Fibroblast of lung (primary cell): ENCODE results near the gene ABCA7. TPM values are rescaled to one million over a fixed set of nuclear protein-coding genes. Genes with fewer than 3 reads are reported as not detected.

Experiments
- DNase-seq, 2 donors: peaks; one replicate each; pipeline versions ENCODE4 v3.0.0 to v3.0.0-alpha.2; 2010; ENCODE audit warnings: low read depth in 2 of 2
- H2AFZ ChIP-seq: 2 replicates; pipeline ENCODE4 v1.5.1; 2012; ENCODE audit warnings: low read length, control low read depth, inconsistent platforms
- H3K27ac ChIP-seq: 2 replicates; pipeline ENCODE4 v1.5.1; 2011; ENCODE audit warnings: low read length, control low read depth; ENCODE audit not compliant: insufficient read depth
- H3K27me3 ChIP-seq: 2 replicates; pipeline ENCODE4 v1.5.1; 2011; ENCODE audit warnings: mild to moderate bottlenecking, low read length; ENCODE audit not compliant: control insufficient read depth, insufficient read depth
- H3K36me3 ChIP-seq: 2 replicates; pipeline ENCODE4 v1.5.1; 2011; ENCODE audit warnings: low read length; ENCODE audit not compliant: control insufficient read depth, insufficient read depth
- H3K4me1 ChIP-seq: 2 replicates; pipeline ENCODE4 v1.5.1; 2011; ENCODE audit warnings: low read length; ENCODE audit not compliant: control insufficient read depth, insufficient read depth; ENCODE audit errors: extremely low read depth
- H3K4me2 ChIP-seq: 2 replicates; pipeline ENCODE4 v1.5.1; 2011; ENCODE audit warnings: low read length, control low read depth; ENCODE audit not compliant: insufficient read depth; ENCODE audit errors: extremely low read depth
- H3K4me3 ChIP-seq, 4 experiments: fragments of 200-600 bp in 1 of 4; sonication (generic) in 1 of 4; replicated peaks in 1 of 4; 2 replicates each; pipeline ENCODE4 v1.5.1; 2011 to 2016; ENCODE audit warnings: low read length in 4 of 4, low read depth in 3 of 4, mild to moderate bottlenecking in 3 of 4, control low read depth in 2 of 4, inconsistent platforms in 1 of 4, mixed read lengths in 1 of 4; ENCODE audit not compliant: insufficient read depth in 1 of 4; ENCODE audit errors: control extremely low read depth in 1 of 4
- H3K79me2 ChIP-seq: 2 replicates; pipeline ENCODE4 v1.5.1; 2012; ENCODE audit warnings: mild to moderate bottlenecking, low read length, inconsistent platforms; ENCODE audit not compliant: control insufficient read depth, insufficient read depth
- H3K9ac ChIP-seq: 2 replicates; pipeline ENCODE4 v1.5.1; 2011; ENCODE audit warnings: mild to moderate bottlenecking, low read length, control low read depth; ENCODE audit not compliant: insufficient read depth
- H3K9me3 ChIP-seq: 2 replicates; pipeline ENCODE4 v1.5.1; 2012; ENCODE audit warnings: low read depth, low read length; ENCODE audit not compliant: control insufficient read depth, insufficient read depth
- H4K20me1 ChIP-seq: 2 replicates; pipeline ENCODE4 v1.5.1; 2011; ENCODE audit warnings: low read length; ENCODE audit not compliant: control insufficient read depth, insufficient read depth; ENCODE audit errors: extremely low read depth
- EZH2 ChIP-seq: IDR thresholded peaks from 2 replicates; pipeline ENCODE4 v1.5.1; 2012; ENCODE audit warnings: low read length, control low read depth, mild to moderate bottlenecking; ENCODE audit errors: missing control alignments
- polyA plus RNA-seq, 2 donors: library from polyadenylated mRNA; depleted of rRNA in 1 of 2; stranded (reverse) in 1 of 2; unstranded in 1 of 2; fragments of >200 nt; gene quantifications; 2 replicates each; pipeline ENCODE4 v1.2.1, GENCODE V29; 2011 to 2012; ENCODE audit warnings: missing spikeins in 1 of 2
- total RNA-seq: library from RNA; depleted of rRNA; stranded (reverse); fragments of >200 nt; gene quantifications from 2 replicates; pipeline ENCODE4 v1.2.1, GENCODE V29; 2014
- TF ChIP-seq, protein P1 (sequence below), 2 donors: IDR thresholded peaks in 1 of 2; conservative IDR thresholded peaks in 1 of 2; 1 replicate in 1 of 2; 2 replicates in 1 of 2; pipeline ENCODE4 v1.5.1; 2011 to 2012; ENCODE audit warnings: low read length in 2 of 2, control low read depth in 1 of 2, inconsistent platforms in 1 of 2, low read depth in 1 of 2, mild to moderate bottlenecking in 1 of 2

The ABCA7 gene
- total and polyA plus RNA-seq, 2 donors (not counting 1 experiment from before 2014, with no cell fraction given) = 2.2 to 9.7 TPM

DNA sequence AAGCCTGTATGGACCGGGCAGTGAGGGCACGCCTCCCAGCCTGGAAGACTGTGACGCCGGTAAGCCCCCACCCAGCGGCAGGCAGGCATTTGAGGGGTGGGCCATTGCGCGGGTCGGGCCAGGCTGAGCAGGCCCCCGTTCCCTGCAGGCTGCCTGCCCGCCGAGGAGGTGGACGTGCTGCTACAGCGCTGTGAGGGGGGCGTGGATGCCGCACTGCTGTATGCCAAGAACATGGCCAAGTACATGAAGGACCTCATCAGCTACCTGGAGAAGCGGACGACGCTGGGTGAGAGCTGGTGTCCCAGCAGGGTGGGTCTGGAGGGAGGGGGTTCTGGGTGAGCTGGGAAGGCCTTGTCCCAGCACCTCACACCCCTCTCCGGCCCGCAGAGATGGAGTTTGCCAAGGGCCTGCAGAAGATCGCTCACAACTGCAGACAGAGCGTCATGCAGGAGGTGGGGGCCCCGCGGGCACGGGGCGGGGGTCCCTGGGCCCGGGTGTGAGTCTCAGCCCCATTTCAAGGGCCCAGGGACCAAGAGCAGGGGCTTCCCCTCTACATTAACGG, 34.1 kb downstream of the ABCA7 start:
- no peak for DNase-seq
- Histone ChIP-seq H3K27me3 (peaks cover 8% of the 10 kb centered on the region), H2AFZ (no peak overlapping the region), H3K4me2 (no peak overlapping the region), H4K20me1 (no peaks in the 10 kb centered on the region), H3K4me1 (peaks cover 2% of the 10 kb centered on the region), H3K9me3 (no peaks in the 10 kb centered on the region), H3K27ac (no peak overlapping the region), H3K9ac (no peak overlapping the region), H3K79me2 (no peaks in the 10 kb centered on the region), H3K36me3 (no peaks in the 10 kb centered on the region), H3K4me3 (no peak overlapping the region)
- TF ChIP-seq EZH2 = no peak
- TF ChIP-seq, protein P1, sequence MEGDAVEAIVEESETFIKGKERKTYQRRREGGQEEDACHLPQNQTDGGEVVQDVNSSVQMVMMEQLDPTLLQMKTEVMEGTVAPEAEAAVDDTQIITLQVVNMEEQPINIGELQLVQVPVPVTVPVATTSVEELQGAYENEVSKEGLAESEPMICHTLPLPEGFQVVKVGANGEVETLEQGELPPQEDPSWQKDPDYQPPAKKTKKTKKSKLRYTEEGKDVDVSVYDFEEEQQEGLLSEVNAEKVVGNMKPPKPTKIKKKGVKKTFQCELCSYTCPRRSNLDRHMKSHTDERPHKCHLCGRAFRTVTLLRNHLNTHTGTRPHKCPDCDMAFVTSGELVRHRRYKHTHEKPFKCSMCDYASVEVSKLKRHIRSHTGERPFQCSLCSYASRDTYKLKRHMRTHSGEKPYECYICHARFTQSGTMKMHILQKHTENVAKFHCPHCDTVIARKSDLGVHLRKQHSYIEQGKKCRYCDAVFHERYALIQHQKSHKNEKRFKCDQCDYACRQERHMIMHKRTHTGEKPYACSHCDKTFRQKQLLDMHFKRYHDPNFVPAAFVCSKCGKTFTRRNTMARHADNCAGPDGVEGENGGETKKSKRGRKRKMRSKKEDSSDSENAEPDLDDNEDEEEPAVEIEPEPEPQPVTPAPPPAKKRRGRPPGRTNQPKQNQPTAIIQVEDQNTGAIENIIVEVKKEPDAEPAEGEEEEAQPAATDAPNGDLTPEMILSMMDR (conservative IDR thresholded peaks at IDR 0.05 in 1 of 2, IDR thresholded peaks at IDR 0.05 in 1 of 2; ENCODE audit: low read depth in 1 of 2, low read length in 2 of 2) = no peak

DNA sequence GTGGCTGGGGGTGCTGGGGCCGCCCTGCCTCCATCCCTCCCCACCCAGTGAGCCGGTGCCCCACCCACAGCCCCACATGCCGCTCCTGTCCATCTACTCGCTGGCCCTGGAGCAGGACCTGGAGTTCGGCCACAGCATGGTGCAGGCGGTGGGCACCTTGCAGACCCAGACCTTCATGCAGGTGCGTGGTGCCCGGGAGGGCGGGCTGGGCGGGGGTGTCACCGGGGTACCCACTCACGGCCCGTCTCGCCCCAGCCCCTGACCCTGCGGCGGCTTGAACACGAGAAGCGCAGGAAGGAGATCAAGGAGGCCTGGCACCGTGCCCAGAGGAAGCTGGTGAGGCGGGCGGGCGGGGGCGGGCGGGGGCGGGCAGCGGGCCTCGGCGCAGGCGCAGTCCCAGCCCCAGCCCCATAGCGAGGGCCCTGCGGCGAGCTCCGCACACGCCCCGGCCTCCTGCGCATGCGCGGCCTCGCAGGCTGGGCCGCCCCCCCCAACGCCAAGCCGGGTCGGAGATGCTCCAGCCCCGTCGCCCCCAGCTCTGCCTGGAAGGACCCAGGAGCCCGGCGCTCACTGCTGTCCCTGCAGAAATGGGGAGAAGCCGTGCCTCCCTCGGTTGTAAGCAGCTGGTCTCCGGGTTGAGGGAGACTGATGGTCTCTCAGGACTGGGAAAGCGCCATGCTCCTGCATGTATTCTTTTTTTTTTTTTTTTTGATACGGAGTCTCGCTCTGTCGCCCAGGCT, 34.8 kb downstream of the ABCA7 start:
- no peak overlapping the region for H2AFZ ChIP-seq
- no peak overlapping the region for H3K27ac ChIP-seq
- no peaks in the 10 kb centered on the region for H3K9me3 ChIP-seq
- peaks cover 2% of the 10 kb centered on the region for H3K4me1 ChIP-seq
- H3K36me3 ChIP-seq = no peaks in the 10 kb centered on the region
- H4K20me1 ChIP-seq = no peaks in the 10 kb centered on the region
- peaks cover 5% of the 10 kb centered on the region for H3K27me3 ChIP-seq
- peak overlapping the region; percentile 30 for H3K9ac ChIP-seq
- peak overlapping the region; percentile 25 for H3K4me2 ChIP-seq
- TF ChIP-seq, protein P1 (conservative IDR thresholded peaks at IDR 0.05 in 1 of 2, IDR thresholded peaks at IDR 0.05 in 1 of 2; ENCODE audit: low read depth in 1 of 2, low read length in 2 of 2) = no peak
- no peak for TF ChIP-seq EZH2
- DNase-seq = no peak
- H3K79me2 ChIP-seq = no peaks in the 10 kb centered on the region
- H3K4me3 ChIP-seq = peak overlapping the region in 2 of 4 experiments; percentile 30 to 37

DNA sequence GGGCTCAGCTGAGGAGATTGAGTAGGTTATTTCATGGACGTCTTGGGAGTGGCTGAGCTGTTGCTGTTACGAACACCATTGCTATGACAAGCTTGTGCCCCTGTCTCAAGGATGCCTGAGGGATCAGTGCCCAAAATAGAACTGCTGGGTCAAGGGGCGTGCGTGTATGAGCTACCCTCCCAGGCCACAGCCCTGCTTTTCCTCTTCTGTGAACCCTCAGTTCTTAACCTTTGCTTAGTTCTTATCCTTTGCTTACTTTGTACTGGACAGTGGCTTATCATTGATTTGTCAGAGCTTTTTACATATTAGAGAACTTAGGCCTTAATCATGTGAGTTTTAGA, 36.1 kb downstream of the ABCA7 start:
- H3K79me2 ChIP-seq = no peaks in the 10 kb centered on the region
- no peaks in the 10 kb centered on the region for H4K20me1 ChIP-seq
- DNase-seq = no peak
- H3K4me2 ChIP-seq = no peak overlapping the region
- TF ChIP-seq, protein P1 (conservative IDR thresholded peaks at IDR 0.05 in 1 of 2, IDR thresholded peaks at IDR 0.05 in 1 of 2; ENCODE audit: low read depth in 1 of 2, low read length in 2 of 2) = no peak
- no peak for TF ChIP-seq EZH2
- H3K27me3 ChIP-seq = no peaks in the 10 kb centered on the region
- H3K36me3 ChIP-seq = no peaks in the 10 kb centered on the region
- peaks cover 2% of the 10 kb centered on the region for H3K4me1 ChIP-seq
- no peak overlapping the region for H2AFZ ChIP-seq
- H3K27ac ChIP-seq = no peak overlapping the region
- H3K9me3 ChIP-seq = no peaks in the 10 kb centered on the region
- no peak overlapping the region for H3K4me3 ChIP-seq
- no peak overlapping the region for H3K9ac ChIP-seq
